GM12878 (cell line): ENCODE data around the gene SLC35E3.

Experiments used
- EZH2 ChIP-seq: IDR thresholded peaks from 2 replicates; pipeline ENCODE4 v1.6.1; 2012; ENCODE audit warnings: low read depth, mild to moderate bottlenecking, control low read depth, inconsistent platforms, low read length, borderline replicate concordance; ENCODE audit not compliant: control insufficient read depth
- JUND ChIP-seq: IDR thresholded peaks from 2 replicates; pipeline ENCODE4 v1.6.1; 2012; ENCODE audit warnings: low read depth, mild to moderate bottlenecking, low read length, improper control_type of control experiment, moderate library complexity

GRCh38 chr12:68798882-68799234 is 52.9 kb downstream of the SLC35E3 start:
- TF ChIP-seq EZH2, result no peak
- TF ChIP-seq JUND, result no peak
